HG03095 (cell line): ENCODE results near the gene ZNF621.
A peak's percentile ranks its signal among the peaks of the same experiment; 100 is the strongest.

Experiments
- ATAC-seq: cut with Tn5 transposase; IDR thresholded peaks from one replicate; pipeline ENCODE4 v1.9.1; 2021; ENCODE audit warnings: moderate library complexity; ENCODE audit not compliant: unreplicated experiment

Gene ZNF621

GRCh38 chr3:40524568-40525285 is at the start of gene ZNF621:
Gene ZNF621 (plus strand): TSS chr3:40524960. CDS start chr3:40525841, 881 bp downstream.
- ATAC-seq, result peak; percentile 99

- ATAC-seq, result peak; percentile 75
Measured at GRCh38 chr3:40476478-40477470, 48.0 kb upstream of the ZNF621 start, which contains the start of gene ZNF619. Gene ZNF619 (plus strand): TSS chr3:40477122. CDS start chr3:40477980, 858 bp downstream.

GRCh38 chr3:40477666-40478065 is 47.1 kb upstream of the ZNF621 start:
- no peak for ATAC-seq

GRCh38 chr3:40487172-40487571 is 37.6 kb upstream of the ZNF621 start:
- no peak for ATAC-seq

GRCh38 chr3:40490916-40491315 is 33.8 kb upstream of the ZNF621 start:
- no peak for ATAC-seq

- ATAC-seq, result no peak
Measured at GRCh38 chr3:40494698-40495097, 30.1 kb upstream of the ZNF621 start.

- ATAC-seq, result no peak
Measured at GRCh38 chr3:40497288-40497687, 27.5 kb upstream of the ZNF621 start.

GRCh38 chr3:40499952-40500351 is 24.8 kb upstream of the ZNF621 start:
- no peak for ATAC-seq

- ATAC-seq, result no peak
Measured at GRCh38 chr3:40502034-40502433, 22.7 kb upstream of the ZNF621 start.

GRCh38 chr3:40504636-40505430 is 19.9 kb upstream of the ZNF621 start:
- no peak for ATAC-seq

GRCh38 chr3:40505599-40506462 is 18.9 kb upstream of the ZNF621 start, which contains the start of gene ZNF620:
Gene ZNF620 (plus strand): TSS chr3:40506039. CDS start chr3:40506353, 314 bp downstream.
- peak; percentile 64 for ATAC-seq

GRCh38 chr3:40511031-40511718 is 13.6 kb upstream of the ZNF621 start:
- no peak for ATAC-seq

GRCh38 chr3:40516201-40516600 is 8.6 kb upstream of the ZNF621 start:
- ATAC-seq, result no peak

GRCh38 chr3:40518067-40518466 is 6.7 kb upstream of the ZNF621 start:
- ATAC-seq, result no peak

GRCh38 chr3:40518848-40519247 is 5.9 kb upstream of the ZNF621 start:
- no peak for ATAC-seq

- ATAC-seq, result no peak
Measured at GRCh38 chr3:40521254-40521653, 3.5 kb upstream of the ZNF621 start.

- ATAC-seq, result no peak
Measured at GRCh38 chr3:40523781-40524180, 979 bp upstream of the ZNF621 start.

GRCh38 chr3:40524222-40524567 is 565 bp upstream of the ZNF621 start:
- peak; percentile 7 for ATAC-seq

GRCh38 chr3:40528426-40528825 is 3.7 kb downstream of the ZNF621 start:
- ATAC-seq, result no peak
